ENCODE results near the gene NEDD4L.

GRCh38 chr18:58268849-58269248 lies 224.8 kb downstream of the NEDD4L start:
- no peak for TF ChIP-seq ZNF274 (IDR thresholded peaks at IDR 0.05; ENCODE audit: low read depth, low read length)
- no peak for TF ChIP-seq SUZ12 (IDR thresholded peaks at IDR 0.05; ENCODE audit: extremely low read depth, insufficient read depth, insufficient read length)
- no peak for TF ChIP-seq YY1 (IDR thresholded peaks at IDR 0.05; ENCODE audit: insufficient read depth, insufficient read length)

Measured in NT2/D1 (cell line).